BLaER1 (cell line): Measurements from ENCODE around the gene RUBCN.
A peak's percentile ranks its signal among the peaks of the same experiment; 100 is the strongest.
"Not testable (repeated sequence)": the region's sequence is repeated elsewhere in the genome, so short reads cannot be mapped to it uniquely, and the experiment has no call there.

Experiments used
- H3K27ac ChIP-seq: shearing (Covaris generic); formaldehyde crosslinking; 2 replicates; pipeline ENCODE4 v1.8.1; 2022
- H3K27me3 ChIP-seq: shearing (Covaris generic); formaldehyde crosslinking; 2 replicates; pipeline ENCODE4 v1.8.1; 2022
- H3K36me3 ChIP-seq: shearing (Covaris generic); formaldehyde crosslinking; 2 replicates; pipeline ENCODE4 v1.8.1; 2022
- H3K4me1 ChIP-seq: shearing (Covaris generic); formaldehyde crosslinking; 2 replicates; pipeline ENCODE4 v1.8.1; 2022
- H3K4me2 ChIP-seq: shearing (Covaris generic); formaldehyde crosslinking; 2 replicates; pipeline ENCODE4 v1.8.1; 2022
- H3K4me3 ChIP-seq: shearing (Covaris generic); formaldehyde crosslinking; 2 replicates; pipeline ENCODE4 v1.8.1; 2022
- H3K9ac ChIP-seq: shearing (Covaris generic); formaldehyde crosslinking; 2 replicates; pipeline ENCODE4 v1.8.1; 2022
- H3K9me3 ChIP-seq: shearing (Covaris generic); formaldehyde crosslinking; 2 replicates; pipeline ENCODE4 v1.8.1; 2022
- H4K20me1 ChIP-seq: shearing (Covaris generic); formaldehyde crosslinking; 2 replicates; pipeline ENCODE4 v1.8.1; 2022

RUBCN gene

DNA sequence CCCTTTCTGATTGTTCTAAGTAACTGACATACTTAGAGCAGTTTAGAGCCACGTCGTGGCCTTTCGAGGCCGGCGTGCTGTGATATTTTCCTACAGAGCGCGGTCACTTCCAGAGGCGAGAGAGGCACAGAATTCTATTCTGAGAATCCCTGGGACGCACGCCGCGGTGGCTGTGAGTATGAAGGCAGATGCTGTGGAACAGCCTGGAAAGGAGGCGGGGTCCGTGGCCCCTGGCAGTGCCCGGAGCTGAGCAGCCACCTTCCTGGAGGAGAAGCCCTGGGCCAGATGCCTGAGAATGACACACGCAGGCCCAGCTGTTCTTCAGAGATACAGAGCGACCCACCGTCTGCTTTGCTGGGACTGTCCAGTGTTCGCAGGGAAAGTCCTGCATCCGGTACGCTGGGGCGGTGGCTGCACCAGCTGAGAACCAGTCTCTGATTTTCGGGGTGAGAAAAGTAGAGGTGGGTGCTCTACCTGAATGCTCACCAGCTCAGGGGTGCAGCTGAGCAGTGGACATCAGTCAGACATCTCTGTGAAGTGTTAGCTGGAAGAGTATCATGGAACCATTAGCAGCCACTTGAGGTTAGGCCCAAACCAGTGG lies 75.4 kb downstream of the RUBCN start:
- not testable (repeated sequence) for H3K9me3 ChIP-seq, H3K36me3 ChIP-seq, H3K27me3 ChIP-seq, H3K4me3 ChIP-seq, H4K20me1 ChIP-seq
- H3K4me1 ChIP-seq = peaks cover 58% of the 10 kb centered on the region
- H3K9ac ChIP-seq = 0 out of 2 replicates have a peak overlapping the region, but pooled peaks have one; percentile 62
- H3K27ac ChIP-seq = peak overlapping the region; percentile 84
- peak overlapping the region; percentile 68 for H3K4me2 ChIP-seq

DNA sequence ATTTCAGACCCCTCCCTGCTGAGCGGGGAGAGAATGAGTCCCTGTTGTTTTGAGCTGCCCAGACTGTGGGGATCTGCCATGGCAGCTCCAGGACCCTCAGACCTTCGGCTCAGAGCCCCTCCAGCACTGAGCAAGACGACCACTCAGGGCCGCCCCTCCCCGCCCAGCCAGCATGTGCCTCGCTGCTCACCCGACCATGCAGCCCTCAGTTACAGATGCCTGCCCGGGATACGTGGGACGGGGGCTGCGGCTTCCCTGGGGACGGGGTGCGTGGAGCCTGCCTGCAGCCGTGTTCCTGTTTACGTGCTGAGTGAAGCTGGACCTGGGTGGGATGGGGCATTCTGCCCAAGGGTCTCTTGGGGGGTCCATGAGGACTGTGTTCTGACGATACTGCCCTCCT lies 77.0 kb downstream of the RUBCN start:
- H3K9ac ChIP-seq = peak overlapping the region; percentile 75
- not testable (repeated sequence) for H3K27me3 ChIP-seq, H3K36me3 ChIP-seq, H4K20me1 ChIP-seq, H3K9me3 ChIP-seq
- H3K27ac ChIP-seq = peak overlapping the region; percentile 88
- H3K4me2 ChIP-seq = peak overlapping the region; percentile 88
- H3K4me1 ChIP-seq = peaks cover 63% of the 10 kb centered on the region
- peak overlapping the region; percentile 67 for H3K4me3 ChIP-seq

DNA sequence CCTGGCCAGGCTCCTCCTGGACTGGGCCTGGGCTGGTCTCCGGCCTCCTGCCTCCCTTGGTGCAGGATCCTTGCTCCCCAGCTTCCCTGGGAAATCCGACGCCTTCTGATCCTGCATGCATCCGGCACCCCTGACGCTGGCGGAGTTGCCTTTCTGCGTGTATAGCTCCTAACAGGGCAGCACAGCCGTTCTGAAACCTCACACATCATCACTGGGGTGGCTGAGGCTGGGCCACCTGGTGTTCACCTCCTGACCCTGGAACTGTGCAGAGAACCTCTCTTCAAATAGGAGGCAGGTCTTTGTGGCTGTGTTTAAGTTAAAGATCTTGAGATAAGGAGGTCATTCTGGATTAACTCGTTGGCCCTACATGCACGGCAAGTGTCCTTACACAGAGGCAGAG lies 77.6 kb downstream of the RUBCN start:
- H4K20me1 ChIP-seq, H3K36me3 ChIP-seq, H3K9me3 ChIP-seq, H3K27me3 ChIP-seq: not testable (repeated sequence)
- H3K27ac ChIP-seq = peak overlapping the region; percentile 93
- H3K4me1 ChIP-seq = peaks cover 63% of the 10 kb centered on the region
- peak overlapping the region; percentile 67 for H3K4me3 ChIP-seq
- peak overlapping the region; percentile 88 for H3K4me2 ChIP-seq
- peak overlapping the region; percentile 84 for H3K9ac ChIP-seq

DNA sequence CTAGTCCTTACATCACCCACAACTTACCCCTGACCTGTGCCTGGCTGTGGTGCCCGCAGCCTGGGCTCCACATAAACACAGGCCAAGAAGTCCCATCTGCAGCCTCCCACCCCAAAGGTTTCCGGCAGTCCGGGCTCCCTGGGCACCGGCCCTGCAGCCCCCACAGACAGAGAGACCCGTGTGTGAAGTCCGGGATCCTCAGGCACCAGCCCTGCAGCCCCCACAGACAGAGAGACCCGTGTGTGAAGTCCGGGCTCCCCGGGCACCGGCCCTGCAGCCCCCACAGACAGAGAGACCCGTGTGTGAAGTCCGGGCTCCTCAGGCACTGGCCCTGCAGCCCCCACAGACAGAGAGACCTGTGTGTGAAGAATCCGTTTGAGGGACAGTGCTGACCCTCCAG lies 78.0 kb downstream of the RUBCN start:
- H3K9ac ChIP-seq = peak overlapping the region; percentile 84
- not testable (repeated sequence) for H4K20me1 ChIP-seq, H3K36me3 ChIP-seq, H3K9me3 ChIP-seq, H3K27me3 ChIP-seq
- peak overlapping the region; percentile 88 for H3K4me2 ChIP-seq
- peaks cover 62% of the 10 kb centered on the region for H3K4me1 ChIP-seq
- peak overlapping the region; percentile 67 for H3K4me3 ChIP-seq
- H3K27ac ChIP-seq = peak overlapping the region; percentile 93

DNA sequence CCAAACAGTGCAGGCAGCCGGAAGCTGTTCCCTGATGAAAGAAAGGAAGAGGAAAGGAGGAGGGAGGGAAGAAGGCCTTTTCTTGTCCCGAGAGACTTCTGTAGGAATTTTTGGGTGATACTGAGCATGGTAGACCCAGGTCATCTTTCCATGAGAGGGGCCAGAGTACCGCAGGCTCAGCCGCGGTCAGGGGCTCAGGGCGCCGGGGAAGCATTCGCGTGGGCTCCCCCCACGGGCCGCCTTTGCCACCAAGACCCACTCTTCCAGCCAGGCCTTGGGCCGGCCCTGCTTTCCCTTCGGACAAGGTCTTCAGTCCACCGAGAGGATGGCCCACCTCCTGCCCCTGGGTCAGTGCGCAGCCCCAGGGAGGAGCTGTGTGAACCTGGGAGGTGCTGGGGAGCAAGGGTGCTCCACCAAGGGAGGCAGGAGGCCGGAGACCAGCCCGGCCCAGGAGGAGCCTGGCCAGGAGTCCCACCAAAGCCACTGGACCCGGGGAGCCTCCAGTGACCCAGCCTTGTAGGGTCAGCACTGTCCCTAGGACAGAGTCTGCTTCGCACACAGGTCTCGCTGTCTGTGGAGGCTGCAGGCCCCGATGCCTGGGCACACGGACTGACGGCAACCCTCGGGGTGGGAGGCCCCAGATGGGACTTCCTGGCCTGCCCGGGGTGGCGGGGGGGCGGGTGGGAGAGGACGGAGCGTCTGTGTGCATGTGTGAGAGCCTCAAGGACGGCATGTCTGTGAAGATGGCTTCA lies 79.0 kb downstream of the RUBCN start:
- peak overlapping the region; percentile 92 for H3K27ac ChIP-seq
- peak overlapping the region; percentile 85 for H3K4me2 ChIP-seq

DNA sequence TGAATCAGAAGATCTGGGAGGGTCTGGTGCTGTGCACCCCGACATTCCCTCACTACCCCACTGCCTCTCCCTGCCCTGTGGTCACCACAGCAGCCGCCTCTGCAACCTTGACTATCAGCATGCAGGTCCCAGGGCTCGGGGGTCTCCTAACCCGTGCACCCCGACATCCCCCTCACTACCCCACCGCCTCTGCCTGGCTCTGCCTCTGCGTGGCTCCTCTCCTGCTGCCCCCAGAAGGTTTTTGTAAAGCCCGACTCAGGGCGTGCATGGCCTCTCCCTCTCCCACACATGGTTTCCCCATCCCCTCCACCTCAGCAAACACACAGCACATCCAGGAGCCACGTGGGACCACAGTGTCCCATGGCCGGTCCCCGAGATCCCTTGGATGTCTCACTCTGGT lies 79.7 kb downstream of the RUBCN start:
- peak overlapping the region; percentile 54 for H3K4me3 ChIP-seq
- not testable (repeated sequence) for H3K27me3 ChIP-seq, H4K20me1 ChIP-seq, H3K36me3 ChIP-seq, H3K9me3 ChIP-seq
- peak overlapping the region; percentile 76 for H3K9ac ChIP-seq
- H3K4me1 ChIP-seq = peaks cover 48% of the 10 kb centered on the region
- peak overlapping the region; percentile 92 for H3K27ac ChIP-seq
- H3K4me2 ChIP-seq = peak overlapping the region; percentile 85

More for the DNA sequence above, 79.0 kb downstream of the RUBCN start:
- Histone ChIP-seq H3K4me3 (peak overlapping the region; percentile 54; the same call in 1 of the 2 replicates), H3K9ac (peak overlapping the region; percentile 76), H3K4me1 (peaks cover 56% of the 10 kb centered on the region)
- not testable (repeated sequence) for H3K36me3 ChIP-seq, H4K20me1 ChIP-seq, H3K27me3 ChIP-seq, H3K9me3 ChIP-seq

DNA sequence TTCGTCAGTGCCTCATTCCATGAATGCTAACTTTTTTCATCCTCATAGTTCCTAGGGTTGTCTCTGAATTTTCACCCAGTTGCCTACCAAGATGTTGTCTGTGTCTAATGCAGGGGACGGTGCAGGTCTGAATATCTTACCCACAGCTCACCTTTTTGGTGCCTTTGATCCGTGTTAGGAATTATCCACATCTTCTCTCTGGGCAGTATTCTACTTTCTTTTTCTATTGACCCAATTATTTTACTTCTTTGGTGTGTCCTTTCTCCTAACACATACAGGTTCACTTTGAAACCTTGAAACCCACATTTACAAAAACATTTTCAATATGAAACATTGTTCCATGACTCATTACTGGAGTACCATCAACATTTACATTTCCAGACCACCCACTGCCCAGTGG lies 80.6 kb downstream of the RUBCN start:
- not testable (repeated sequence) for H3K9me3 ChIP-seq, H3K27me3 ChIP-seq, H4K20me1 ChIP-seq, H3K9ac ChIP-seq, H3K4me3 ChIP-seq, H3K36me3 ChIP-seq
- peaks cover 45% of the 10 kb centered on the region for H3K4me1 ChIP-seq
- H3K27ac ChIP-seq = peak overlapping the region; percentile 56; the same call in 1 of the 2 replicates
- peak overlapping the region; percentile 85 for H3K4me2 ChIP-seq

DNA sequence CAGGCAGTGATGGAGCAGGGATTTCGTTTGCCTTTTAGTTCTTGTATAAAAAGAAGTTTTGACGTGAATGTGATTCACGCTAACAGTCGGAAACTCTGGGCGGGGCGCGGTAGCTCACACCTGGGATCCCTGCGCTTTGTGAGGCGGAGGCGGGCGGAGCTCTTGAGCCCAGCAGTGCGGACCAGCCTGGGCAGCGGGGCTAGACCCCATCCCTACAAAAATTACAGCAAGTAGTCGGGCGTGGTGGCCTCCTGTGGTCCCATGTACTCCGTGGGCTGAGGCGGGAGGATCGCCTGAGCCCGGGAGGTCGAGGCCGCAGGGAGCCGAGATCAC lies 81.7 kb downstream of the RUBCN start:
- H3K4me1 ChIP-seq = peaks cover 37% of the 10 kb centered on the region
- not testable (repeated sequence) for H3K27ac ChIP-seq, H3K4me3 ChIP-seq, H3K27me3 ChIP-seq, H3K36me3 ChIP-seq, H3K4me2 ChIP-seq, H3K9me3 ChIP-seq, H3K9ac ChIP-seq, H4K20me1 ChIP-seq

DNA sequence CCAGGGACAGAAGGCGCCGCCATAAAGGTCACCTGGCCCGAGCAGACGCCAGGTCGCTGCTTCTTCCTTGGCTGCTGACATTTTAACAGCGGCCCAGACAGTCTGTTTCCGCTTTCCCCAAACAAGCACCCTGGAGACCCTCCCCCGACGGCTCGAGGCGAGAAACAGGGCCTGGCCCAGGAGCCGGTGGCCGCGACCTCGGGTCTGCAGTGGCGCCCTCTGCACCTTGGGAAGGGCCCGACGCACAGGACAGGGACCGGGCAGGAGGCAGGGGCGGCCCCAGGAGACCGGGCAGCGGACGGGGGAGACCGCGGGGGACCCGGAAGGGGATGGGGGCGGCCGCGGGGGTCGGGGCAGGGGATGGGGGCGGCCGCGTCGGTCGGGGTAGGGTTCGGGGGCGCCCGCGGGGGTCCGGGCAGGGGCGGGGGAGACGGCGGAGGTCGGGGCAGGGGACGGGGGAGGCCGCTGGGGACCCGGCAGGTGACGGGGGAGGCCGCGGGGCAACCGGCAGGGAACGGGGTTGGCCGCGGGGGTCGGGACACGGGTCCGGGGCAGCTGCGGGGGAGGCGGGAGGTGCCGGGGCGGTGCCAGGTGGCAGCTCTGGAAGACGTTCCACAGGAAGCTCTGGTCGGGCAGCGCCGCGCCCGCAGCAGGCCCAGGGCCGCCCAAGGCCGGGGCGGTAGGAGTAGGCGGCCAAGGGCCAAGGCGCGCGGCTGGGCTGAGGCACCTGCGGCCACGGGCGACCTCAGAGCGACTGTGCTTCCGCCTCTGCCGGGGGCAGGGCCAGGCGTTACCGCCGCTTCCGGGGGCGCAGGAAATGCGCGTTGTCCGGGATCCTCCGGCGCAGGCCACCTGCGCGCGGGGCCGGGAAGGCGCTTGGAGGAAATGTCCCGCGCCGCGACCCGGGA lies 82.4 kb downstream of the RUBCN start:
- H3K9me3 ChIP-seq, H4K20me1 ChIP-seq, H3K27me3 ChIP-seq, H3K36me3 ChIP-seq: not testable (repeated sequence)
- H3K4me2 ChIP-seq = peak overlapping the region; percentile 63
- H3K4me1 ChIP-seq = peaks cover 31% of the 10 kb centered on the region
- peak overlapping the region; percentile 67 for H3K9ac ChIP-seq
- H3K4me3 ChIP-seq = peak overlapping the region; percentile 52
- peak overlapping the region; percentile 78 for H3K27ac ChIP-seq

DNA sequence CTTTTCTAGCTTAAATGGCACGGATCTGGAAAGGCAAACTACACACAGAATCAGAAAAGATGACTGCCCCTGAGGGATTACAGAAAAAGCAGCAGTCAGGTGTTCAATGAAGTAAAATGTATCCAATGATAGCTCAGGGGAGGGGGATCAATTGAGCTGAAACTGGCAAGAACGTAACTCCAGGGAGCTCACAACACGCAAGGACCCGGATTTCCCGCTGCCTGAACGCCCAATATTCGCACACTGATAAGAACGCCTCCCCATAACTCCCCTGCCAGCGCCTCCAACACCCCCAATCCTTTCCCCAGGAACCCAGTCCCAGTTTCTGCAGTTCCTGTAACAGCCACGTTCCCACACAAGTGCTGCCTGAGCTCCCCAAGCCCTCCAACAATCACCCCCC lies 83.8 kb downstream of the RUBCN start:
- not testable (repeated sequence) for H3K27me3 ChIP-seq, H3K4me2 ChIP-seq, H4K20me1 ChIP-seq, H3K36me3 ChIP-seq, H3K9ac ChIP-seq, H3K4me3 ChIP-seq, H3K9me3 ChIP-seq, H3K27ac ChIP-seq
- H3K4me1 ChIP-seq = peaks cover 25% of the 10 kb centered on the region

DNA sequence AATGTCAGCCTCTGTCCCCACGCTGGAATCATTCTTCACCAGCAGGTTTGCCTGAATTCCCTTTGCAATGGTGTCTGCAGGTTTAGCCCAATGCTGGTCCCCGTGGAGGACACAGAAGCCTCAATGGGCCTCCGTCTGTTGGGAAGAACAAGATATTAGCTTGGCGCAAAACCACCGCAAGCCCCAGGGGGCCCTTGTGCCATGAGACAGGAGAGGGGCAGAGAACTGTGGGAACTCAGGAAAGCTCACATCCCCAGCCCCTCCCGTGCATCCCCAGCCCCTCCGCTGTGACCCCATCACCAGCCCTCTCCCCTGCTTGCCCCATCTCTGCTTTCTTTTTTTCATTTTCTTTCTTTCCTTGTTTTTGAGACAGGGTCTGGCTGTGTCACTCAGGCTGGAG lies 89.1 kb downstream of the RUBCN start:
- not testable (repeated sequence) for H3K4me2 ChIP-seq, H3K27ac ChIP-seq, H3K4me1 ChIP-seq, H3K4me3 ChIP-seq, H4K20me1 ChIP-seq, H3K36me3 ChIP-seq, H3K9ac ChIP-seq, H3K9me3 ChIP-seq, H3K27me3 ChIP-seq

DNA sequence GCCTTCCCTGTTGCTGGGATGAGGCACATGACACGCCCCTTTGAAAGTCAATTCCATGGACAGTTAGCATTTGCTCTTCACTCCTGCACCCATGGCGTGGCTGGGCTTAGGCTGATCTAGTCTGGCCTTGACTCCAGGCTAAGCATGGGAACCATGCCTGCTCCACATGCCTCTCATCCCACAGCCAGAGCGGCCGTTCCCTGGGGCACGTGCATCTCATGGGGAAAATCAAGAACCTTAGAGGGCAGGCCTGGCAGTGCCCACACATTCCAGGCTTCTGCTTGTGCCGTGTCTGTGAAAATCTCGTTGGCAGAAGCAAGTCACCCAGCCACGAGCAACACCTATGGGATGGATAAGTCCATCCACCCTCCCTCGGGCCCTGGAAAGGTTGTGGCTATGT lies 89.5 kb downstream of the RUBCN start:
- H3K4me1 ChIP-seq, H3K27ac ChIP-seq, H3K9ac ChIP-seq, H4K20me1 ChIP-seq, H3K27me3 ChIP-seq, H3K4me3 ChIP-seq, H3K36me3 ChIP-seq, H3K4me2 ChIP-seq, H3K9me3 ChIP-seq: not testable (repeated sequence)

DNA sequence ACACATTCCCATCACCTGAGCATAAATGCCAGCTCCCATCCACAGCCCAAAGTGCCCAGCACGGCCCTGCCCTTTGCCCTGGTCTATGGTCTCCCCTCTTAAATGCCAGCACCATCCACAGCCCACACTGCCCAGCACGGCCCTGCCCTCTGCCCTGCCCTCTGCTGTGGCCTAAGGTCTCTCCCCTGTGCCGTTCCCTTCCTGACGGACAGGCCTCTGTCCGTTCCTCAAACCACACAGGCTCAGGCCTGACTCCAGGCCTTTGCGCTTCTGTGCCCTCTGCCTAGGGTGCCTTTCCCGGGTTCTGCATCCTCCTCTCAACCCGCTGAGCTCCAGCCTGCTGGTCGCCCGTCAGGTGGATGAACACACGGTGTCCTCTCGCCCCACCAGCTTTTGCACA lies 90.4 kb downstream of the RUBCN start:
- H3K9ac ChIP-seq, H3K4me2 ChIP-seq, H3K36me3 ChIP-seq, H3K4me3 ChIP-seq, H3K27ac ChIP-seq, H3K4me1 ChIP-seq, H4K20me1 ChIP-seq, H3K27me3 ChIP-seq: not testable (repeated sequence)
- peaks cover 13% of the 10 kb centered on the region for H3K9me3 ChIP-seq

DNA sequence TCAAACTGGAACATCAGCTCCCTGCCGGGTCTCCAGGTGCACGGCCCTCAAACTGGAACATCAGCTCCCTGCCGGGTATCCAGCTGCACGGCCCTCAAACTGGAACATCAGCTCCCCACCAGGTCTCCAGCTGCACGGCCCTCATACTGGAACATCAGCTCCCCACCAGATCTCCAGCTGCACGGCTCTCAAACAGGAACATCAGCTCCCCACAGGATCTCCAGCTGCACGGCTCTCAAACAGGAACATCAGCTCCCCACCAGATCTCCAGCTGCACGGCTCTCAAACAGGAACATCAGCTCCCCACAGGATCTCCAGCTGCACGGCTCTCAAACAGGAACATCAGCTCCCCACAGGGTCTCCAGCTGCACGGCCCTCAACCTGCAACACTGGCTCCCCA lies 99.1 kb downstream of the RUBCN start:
- H3K27me3 ChIP-seq, H3K4me3 ChIP-seq, H3K36me3 ChIP-seq, H3K9ac ChIP-seq, H3K4me1 ChIP-seq, H4K20me1 ChIP-seq: not testable (repeated sequence)
- Histone ChIP-seq H3K9me3 (peaks cover 39% of the 10 kb centered on the region), H3K4me2 (peak overlapping the region; percentile 40; the same call in 1 of the 2 replicates), H3K27ac (peak overlapping the region; percentile 73)
